ENCODE measurements around the gene SLC22A23. TPM values are rescaled to one million over a fixed set of nuclear protein-coding genes. Genes with fewer than 3 reads are reported as not detected.
A peak's percentile ranks its signal among the peaks of the same experiment; 100 is the strongest.

SLC22A23 gene
- total RNA-seq, 1 experiment from 2014 or later, result 6.8 TPM

- Histone ChIP-seq H3K23me2 (ENCODE audit: insufficient read length, low read depth, low read length, poor library complexity, severe bottlenecking) (no peaks in the 10 kb centered on the region), H3K4me2 (ENCODE audit: insufficient read depth, insufficient read length, low read length) (no peak overlapping the region), H3K9ac (ENCODE audit: extremely low read depth, insufficient read length, low read length) (no peak overlapping the region), H3T11ph (ENCODE audit: low read length) (no peak overlapping the region), H3K79me1 (ENCODE audit: insufficient read depth, low read depth, low read length, poor library complexity, severe bottlenecking) (no peaks in the 10 kb centered on the region), H3K27ac (ENCODE audit: insufficient read length, low read depth, low read length) (no peak overlapping the region), H2BK12ac (ENCODE audit: insufficient read length, low read depth, low read length) (no peak overlapping the region), H4K20me1 (ENCODE audit: control insufficient read depth, insufficient read depth, insufficient read length) (no peaks in the 10 kb centered on the region), H3K9me3 (ENCODE audit: control insufficient read depth, low read depth, low read length) (no peaks in the 10 kb centered on the region), H2BK120ac (ENCODE audit: low read depth, low read length, poor library complexity, severe bottlenecking) (no peak overlapping the region), H4K91ac (ENCODE audit: insufficient read length, low read depth, low read length) (no peak overlapping the region), H2AK5ac (ENCODE audit: insufficient read length, low read length) (no peak overlapping the region), H2BK15ac (ENCODE audit: low read depth, low read length) (no peak overlapping the region), H3K4me1 (ENCODE audit: insufficient read depth, low read length) (peaks cover 13% of the 10 kb centered on the region), H3K18ac (ENCODE audit: insufficient read length, low read depth, low read length) (no peak overlapping the region), H2BK20ac (ENCODE audit: low read depth, low read length, poor library complexity, severe bottlenecking) (no peak overlapping the region), H3K79me2 (ENCODE audit: insufficient read depth, low read length) (no peaks in the 10 kb centered on the region), H3K56ac (ENCODE audit: insufficient read length, low read depth, low read length) (no peak overlapping the region), H2BK5ac (ENCODE audit: insufficient read length, low read length) (no peak overlapping the region), H3K4ac (ENCODE audit: low read depth, low read length) (no peak overlapping the region), H4K8ac (replicated peaks; ENCODE audit: insufficient read length, low read depth, low read length) (no peak overlapping the region), H3K14ac (ENCODE audit: insufficient read depth, low read length) (no peak overlapping the region; the same call in 1 of the 2 replicates), H4K5ac (ENCODE audit: insufficient read length, low read depth, low read length) (no peak overlapping the region), H3K27me3 (ENCODE audit: insufficient read depth, low read length) (no peaks in the 10 kb centered on the region), H3K23ac (ENCODE audit: insufficient read length, low read depth, low read length) (no peak overlapping the region), H2AFZ (ENCODE audit: low read length) (no peak overlapping the region)
- no CpG with 5 or more reads among the region's 17 CpGs for WGBS (ENCODE audit: extremely low coverage, insufficient read length, low lambda C conversion rate)
- no peaks in the 10 kb centered on the region for H3K9me3 Mint-ChIP-seq
- H3K4me1 Mint-ChIP-seq, result peaks cover 35 to 37% of the 10 kb centered on the region in 2 experiments
- H3K27ac Mint-ChIP-seq, result peak overlapping the region in 1 of 3 experiments; percentile 83; a peak in 2 of 7 replicates
- H3K36me3 Mint-ChIP-seq (ENCODE audit: insufficient read depth in 1 of 3, low read depth in 3 of 3), result peaks cover 26 to 39% (median 30%) of the 10 kb centered on the region in 3 experiments
- H3K27me3 Mint-ChIP-seq (ENCODE audit: low read depth), result no peaks in the 10 kb centered on the region
- no peak overlapping the region for H3K4me3 Mint-ChIP-seq
- TF ChIP-seq, protein P1, sequence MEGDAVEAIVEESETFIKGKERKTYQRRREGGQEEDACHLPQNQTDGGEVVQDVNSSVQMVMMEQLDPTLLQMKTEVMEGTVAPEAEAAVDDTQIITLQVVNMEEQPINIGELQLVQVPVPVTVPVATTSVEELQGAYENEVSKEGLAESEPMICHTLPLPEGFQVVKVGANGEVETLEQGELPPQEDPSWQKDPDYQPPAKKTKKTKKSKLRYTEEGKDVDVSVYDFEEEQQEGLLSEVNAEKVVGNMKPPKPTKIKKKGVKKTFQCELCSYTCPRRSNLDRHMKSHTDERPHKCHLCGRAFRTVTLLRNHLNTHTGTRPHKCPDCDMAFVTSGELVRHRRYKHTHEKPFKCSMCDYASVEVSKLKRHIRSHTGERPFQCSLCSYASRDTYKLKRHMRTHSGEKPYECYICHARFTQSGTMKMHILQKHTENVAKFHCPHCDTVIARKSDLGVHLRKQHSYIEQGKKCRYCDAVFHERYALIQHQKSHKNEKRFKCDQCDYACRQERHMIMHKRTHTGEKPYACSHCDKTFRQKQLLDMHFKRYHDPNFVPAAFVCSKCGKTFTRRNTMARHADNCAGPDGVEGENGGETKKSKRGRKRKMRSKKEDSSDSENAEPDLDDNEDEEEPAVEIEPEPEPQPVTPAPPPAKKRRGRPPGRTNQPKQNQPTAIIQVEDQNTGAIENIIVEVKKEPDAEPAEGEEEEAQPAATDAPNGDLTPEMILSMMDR (conservative IDR thresholded peaks at IDR 0.05), result no peak
- no peak for DNase-seq
Observed at GRCh38 chr6:3284436-3284876, 172.4 kb downstream of the SLC22A23 start.
